Hypothalamus (tissue), 51 donors: Measurements from ENCODE around the gene NUP62.
A peak's percentile ranks its signal among the peaks of the same experiment; 100 is the strongest.
"Not testable (repeated sequence)": the region's sequence is repeated elsewhere in the genome, so short reads cannot be mapped to it uniquely, and the experiment has no call there.

Experiments
- DNase-seq, 51 donors: peaks; one replicate each; lab custom pipeline; 2025; lab: John Stamatoyannopoulos, UW

The NUP62 gene

DNA sequence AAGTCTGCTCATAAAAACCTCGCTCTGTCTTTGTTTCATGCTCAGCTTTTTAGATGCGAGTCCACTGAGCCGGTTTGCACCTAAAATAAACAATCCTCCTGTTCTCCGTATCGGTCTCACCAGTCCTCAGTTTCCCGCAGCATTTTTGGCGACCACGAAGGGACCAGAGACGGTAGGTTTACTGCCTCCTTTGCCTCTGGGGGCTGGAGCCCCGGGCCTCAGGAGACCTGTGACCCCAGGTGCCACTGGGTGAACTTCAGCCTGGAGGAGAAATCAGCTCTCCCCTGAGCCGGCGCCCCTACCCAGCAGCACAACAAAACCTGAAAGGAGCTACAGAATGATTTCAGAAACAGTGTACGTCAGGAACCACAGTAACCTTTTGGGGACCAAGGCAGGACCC lies 23.6 kb upstream of the NUP62 start:
- no peak for DNase-seq

DNA sequence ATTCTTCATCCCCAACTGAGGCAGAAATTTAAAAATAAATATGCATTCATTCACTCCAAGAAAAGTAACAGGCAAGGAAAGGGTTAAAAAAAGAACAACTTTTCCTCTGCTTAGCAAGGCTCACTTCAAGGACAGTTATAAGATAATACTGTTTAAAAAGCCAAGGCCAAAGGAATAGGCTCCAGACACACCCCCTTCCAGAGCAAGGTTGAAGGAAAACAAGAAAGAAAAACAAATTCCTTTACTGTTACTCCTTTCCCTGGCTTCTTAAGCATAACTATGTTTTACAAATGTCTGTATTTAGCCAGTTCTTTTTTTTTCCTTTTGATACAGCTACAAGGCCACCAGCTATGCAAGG lies 23.2 kb upstream of the NUP62 start:
- DNase-seq = no peak

DNA sequence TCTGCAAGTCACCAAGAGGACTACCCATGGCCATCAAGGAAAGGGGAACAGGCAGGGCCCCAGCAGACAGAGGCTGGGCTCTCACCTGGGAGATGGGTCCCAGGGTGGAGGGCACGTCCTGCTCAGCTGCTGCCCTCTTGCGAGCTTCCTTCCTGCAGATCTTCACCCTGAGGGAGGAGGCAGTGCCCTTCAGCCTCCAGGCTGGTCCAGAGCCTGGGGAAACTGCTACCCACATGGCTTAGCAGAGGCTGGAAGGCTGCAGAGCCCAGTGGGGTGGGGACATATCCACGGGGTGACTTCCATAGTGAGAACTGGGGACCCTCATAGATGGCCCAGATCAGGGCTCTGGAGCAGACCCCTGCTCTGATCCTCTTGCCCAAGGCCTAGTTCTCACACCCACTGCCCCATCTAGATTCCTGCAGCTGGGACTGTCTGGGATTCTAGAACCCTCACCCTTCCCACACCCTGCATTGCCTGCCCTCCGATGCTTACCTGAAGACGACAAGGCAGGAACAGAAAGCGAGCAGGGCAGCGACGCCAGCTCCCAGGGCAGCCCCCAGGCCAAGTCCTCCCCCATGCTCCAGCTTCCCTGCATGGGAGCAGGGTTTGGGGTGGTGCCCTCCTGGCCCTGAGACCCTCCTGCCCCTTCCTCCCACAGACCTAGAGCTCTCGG lies 22.6 kb upstream of the NUP62 start:
- DNase-seq = no peak

DNA sequence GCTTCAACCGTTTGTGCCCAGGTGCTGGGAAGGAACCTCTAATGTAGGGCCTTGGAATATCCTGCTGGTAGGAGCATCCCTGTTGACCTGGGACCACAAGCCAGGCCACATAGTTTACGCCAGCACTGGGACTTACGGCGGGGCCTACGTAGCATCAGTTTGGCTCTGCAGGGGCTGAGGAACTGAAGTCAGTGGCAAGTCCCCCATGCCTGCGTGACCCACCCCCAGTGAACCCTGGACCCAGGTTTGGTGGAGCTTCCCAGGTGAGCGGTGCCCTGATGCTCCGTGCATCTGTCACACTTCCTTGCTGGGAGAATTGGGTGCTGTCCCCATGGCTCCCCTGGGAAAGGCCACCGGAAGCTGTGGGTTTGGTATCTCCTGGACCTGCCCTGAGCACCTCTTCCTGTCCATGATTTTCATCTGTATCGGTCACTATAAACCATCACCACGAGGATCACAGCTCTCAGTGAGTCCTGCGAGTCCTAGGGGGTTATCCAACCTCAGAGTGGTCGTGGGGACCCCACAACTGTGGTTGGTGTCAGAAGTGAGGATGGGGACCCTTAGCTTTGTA lies 21.7 kb upstream of the NUP62 start:
- DNase-seq = no peak

DNA sequence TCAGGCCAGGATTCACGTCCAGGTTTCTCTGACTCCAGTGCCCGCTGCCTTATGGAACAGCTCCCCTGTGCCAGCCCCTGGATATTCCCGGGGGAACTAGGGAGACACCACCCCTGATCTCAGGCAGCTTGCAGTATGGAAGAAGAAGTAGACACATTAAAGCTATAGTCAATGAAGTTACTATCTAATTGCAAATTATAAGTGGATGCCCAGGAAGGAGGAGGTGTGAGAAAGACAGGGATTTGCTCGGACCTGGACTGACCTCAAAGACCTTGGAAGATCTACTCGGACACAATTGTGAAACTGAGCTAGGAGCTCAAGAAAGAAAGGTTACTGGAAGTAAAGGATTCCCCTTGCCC lies 21.3 kb upstream of the NUP62 start:
- DNase-seq = no peak

DNA sequence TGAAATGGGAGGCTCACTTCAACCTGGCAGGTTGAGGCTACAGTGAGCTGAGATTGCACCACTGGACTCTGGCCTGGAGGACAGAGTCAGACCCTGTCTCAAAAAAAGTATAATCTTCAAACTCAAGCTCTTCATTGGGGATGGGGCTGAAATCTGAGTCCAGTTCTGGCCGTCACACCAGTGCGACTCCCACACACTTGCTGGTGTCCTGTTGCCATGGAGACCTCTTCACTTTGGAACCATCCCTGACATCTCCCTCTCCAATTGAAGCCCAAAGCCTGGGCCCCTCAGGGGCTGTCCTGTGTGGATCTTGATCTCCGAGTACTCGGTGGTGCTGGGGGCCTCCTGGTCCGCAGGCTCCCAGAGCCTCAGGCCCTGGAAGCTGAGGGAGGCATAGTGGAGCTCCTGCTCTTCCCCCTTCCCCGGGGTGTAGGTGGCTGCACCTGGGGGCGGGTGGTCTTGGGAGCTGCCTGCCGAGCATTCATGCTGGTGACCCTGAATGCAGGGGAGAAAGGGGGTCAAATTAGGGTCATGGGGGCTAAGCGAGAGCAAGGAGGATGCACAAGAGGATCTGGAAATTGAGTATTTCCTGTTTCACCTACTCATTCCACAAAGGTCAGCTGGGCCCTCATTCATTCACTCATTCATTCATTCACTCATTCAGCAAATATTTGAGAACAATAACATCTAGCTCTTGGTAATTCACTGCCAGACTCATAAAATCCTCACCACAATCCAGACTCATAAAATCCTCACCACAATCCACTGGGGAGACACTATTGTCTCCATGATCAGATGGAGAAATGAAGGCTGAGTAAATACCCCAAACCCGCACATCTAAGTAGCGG lies 20.7 kb upstream of the NUP62 start:
- no peak for DNase-seq

DNA sequence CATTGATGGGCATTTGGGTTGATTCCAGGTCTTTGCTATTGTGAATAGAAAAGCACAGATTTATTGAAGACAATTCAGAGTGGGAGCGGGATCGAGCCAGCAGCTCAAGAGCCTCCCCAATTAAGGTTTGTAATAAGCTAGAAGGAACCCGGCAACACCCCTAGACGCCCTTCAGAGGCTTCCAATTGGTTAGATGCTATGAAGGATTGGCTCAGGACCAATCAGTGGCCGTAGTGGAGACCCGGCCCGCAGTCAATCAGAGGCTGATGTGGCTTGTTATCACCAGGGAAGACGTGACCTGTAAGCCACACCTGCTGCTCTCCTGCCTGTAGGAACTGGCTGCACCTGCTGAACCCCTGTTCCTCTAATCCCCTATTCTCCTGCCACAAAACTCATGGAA lies 17.1 kb upstream of the NUP62 start:
- DNase-seq = no peak

DNA sequence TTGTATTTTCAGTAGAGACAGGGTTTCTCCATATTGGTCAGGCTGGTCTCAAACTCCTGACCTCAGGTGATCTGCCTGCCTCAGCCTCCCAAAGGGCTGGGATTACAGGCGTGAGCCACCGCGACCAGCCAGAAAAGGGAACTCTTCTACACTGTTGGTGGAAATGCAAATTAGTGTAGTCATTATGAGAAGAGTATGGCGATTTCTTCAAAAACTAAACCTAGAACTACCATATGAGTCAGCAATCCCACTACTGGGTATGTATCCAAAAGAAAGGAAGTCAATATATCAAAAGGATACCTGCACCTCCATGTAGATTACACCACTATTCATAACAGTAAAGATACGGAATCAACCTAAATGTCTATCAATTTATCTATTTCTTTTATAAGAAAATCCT lies 15.3 kb upstream of the NUP62 start:
- not testable (repeated sequence) for DNase-seq

DNA sequence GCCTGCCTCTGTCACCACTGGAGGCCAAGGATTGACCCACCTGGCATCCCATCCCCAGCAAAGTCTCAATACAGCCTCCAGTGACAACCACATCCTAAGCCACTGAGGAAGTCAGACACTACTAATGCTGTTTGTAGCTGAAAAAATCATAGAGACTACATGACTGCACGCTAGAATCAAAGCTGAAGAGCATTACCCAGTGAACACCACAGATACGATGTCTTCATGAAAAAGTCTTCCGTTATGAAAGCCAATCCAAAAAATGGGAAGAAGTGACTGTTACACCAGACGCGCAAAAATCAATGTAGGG lies 11.1 kb upstream of the NUP62 start:
- DNase-seq = no peak

DNA sequence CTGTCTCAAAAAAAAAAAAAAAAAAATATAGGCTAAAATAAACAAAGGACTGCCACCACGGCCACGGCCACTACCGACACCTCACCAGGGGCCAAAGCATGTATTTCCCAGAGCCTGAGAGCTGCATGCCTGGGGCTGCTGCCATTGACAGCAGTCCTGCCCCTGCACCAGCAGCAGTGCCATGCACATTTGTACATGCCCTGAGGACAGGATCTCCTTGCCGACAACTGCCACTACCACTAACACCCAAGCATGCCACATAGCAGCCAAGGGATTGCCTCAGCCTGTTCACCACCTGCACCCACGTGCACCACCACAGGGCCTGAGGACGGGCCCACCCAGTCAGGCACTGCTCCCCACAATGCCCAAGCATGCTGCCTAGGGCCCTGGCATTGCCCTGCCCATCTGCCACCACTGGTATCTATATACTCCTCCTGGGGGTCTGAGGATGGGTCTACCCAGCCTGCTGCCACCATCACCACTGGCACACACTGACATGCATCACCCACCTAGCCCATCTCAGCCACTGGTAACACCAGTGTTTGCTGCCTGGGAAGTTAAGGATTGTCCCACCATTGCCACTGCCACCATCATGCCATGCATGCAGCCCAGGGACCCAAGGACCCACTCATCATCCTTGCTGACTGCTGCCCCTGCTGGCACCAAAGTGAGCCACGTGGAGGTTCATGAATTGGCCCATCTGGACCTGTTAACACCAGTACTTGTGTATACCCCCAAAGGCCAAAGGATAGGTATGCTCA lies 10.6 kb upstream of the NUP62 start:
- no peak for DNase-seq

DNA sequence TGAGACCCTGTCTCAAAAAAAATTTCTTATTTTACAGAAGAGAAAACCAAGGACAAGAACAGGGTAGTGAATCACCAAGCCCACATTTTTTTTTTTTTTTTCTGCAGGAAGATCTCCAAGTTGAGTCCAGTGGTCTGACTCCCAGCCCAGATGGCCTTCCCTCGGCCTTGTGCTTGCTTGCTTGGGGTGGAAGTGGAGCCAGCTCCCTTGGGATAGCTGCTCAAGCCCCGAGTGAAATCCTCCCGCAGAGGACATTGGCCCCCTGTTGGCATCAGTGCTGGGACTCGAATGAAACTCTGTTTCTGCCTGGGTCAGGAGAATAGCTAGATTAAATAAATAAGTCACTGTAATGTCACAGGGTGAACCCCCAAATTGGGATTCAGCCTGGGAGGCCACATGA lies 9.4 kb upstream of the NUP62 start:
- DNase-seq = no peak

DNA sequence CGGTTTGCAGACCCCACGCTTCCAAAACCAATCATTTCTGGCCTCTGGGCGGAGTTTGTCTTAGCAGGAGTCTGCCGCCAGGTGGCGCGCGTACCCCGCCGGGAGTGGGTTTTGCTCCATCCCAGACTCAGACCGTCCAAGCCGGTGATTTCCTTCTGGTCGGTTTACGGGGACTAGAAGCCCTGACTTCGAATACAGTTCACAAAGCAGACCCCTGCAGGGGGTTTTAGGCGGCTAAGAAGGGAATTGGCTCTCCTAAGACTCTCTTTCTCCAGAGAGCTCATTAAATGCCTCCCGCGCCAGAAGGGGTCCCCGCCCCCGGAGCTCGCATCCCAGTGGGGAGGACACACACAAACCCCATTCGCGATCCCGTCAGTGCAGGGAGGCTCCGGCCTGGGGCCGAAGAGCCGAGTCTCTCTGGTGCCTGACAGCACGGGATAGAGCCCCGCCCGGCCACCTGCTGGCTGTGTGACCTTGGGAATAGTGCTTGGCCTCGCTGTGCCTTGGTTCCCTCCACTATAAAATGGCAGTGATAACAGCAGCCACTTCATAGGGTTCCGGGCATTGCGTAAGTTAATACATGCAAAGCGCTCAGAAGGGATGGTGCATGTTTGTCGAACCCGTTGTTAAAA lies 8.6 kb upstream of the NUP62 start:
- DNase-seq = peak in 50 of 51 donors; percentile 8 to 81 (median 48)

DNA sequence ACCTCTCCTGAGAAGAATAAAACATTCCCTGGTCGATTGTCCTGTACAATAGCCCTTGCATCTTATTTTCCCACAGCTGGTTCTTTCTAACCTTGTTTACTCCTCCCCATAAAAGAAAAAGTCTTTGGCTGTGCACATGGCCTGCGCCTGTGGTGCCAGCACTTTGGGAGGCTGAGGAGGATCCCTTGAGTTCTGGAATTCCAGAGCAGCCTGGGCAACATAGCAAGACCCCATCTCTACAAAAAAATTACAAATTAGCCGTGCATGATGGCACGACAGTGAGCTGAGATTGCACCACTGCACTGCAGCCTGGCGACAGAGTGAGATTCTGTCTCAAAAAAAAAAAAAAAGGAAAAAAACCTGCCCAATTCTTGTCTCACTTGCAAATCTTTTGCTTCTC lies 7.2 kb upstream of the NUP62 start:
- DNase-seq = no peak

DNA sequence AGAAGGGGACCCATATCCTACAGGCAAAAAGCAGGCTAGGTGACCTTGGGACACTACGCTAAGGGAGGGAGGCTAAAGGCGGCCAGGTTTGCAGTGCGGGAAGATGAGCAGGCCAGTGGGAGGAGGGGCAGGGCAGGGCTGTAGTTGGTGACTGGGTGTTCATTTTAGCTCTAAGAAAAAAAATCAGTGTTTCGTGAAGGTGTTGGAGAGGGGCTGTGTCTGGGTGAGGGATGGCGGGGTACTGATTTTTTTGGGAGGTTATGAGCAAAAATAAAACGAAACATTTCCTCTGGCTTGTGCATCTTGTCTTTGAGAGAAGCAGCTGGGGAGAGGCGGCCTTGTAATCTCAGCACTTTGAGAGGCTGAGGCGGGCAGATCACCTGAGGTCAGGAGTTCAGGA lies 4.3 kb upstream of the NUP62 start:
- DNase-seq = no peak

DNA sequence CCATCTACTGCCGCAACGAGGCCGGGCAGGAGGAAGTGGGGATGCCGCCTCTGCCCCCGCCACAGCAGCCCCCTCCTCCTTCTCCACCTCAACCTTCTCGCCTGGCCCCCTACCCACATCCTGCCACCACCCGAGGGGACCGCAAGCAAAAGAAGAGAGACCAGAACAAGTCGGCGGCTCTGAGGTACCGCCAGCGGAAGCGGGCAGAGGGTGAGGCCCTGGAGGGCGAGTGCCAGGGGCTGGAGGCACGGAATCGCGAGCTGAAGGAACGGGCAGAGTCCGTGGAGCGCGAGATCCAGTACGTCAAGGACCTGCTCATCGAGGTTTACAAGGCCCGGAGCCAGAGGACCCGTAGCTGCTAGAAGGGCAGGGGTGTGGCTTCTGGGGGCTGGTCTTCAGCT lies 3.4 kb upstream of the NUP62 start:
- no peak for DNase-seq

DNA sequence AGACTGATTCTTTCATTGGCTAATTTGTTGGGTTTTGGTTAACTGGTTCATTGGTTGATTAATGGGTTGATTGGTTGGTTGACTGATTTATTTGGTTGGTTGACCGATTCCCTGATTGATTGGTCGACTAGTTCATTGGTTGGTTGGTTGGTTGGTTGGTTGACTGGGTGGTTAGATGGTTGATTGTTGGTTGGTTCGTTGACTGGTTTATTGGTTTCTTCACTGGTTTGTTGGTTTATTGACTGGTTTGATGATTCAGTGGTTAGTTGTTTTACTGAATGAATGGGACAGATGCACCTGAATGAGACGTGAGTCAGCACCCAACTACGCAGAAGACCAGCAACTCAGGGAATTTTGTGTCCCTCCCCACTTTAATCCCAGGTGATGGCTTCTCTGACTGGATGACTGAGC lies 2.7 kb upstream of the NUP62 start:
- DNase-seq = no peak

DNA sequence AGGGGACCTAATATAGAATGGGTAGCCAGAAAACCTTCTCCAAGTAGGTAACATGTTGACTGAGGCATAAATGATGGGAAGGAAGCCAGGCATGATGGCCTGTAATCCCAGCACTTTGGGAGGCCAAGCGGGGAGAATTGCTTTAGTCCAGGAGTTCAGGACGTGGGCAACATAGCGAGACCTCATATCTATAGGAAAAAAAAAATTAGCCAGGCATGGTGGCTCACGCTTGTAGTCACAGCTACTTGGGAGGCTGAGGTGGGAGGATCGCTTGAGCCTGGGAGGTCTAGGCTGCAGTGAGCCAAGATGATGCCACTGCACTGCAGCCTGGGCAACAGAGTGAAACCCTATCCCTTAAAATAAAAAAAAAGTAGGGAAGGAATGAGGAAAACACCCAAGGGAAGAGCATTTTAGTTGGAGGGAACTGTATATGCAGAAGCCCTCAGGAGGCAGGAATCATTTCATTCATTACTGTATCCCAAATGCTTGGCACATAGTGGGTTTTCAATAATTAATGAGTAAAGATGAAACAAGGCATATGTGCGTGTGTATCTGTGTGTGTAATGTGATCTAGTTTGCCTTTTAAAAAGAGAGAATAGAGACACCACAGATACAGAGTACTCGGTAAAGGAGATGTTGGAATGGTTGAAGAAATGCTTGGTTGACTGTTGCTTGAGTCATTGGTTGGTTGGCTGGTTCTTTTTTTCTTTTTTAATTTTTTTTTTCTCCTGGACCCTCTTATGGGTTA lies 2.2 kb upstream of the NUP62 start:
- DNase-seq = no peak

DNA sequence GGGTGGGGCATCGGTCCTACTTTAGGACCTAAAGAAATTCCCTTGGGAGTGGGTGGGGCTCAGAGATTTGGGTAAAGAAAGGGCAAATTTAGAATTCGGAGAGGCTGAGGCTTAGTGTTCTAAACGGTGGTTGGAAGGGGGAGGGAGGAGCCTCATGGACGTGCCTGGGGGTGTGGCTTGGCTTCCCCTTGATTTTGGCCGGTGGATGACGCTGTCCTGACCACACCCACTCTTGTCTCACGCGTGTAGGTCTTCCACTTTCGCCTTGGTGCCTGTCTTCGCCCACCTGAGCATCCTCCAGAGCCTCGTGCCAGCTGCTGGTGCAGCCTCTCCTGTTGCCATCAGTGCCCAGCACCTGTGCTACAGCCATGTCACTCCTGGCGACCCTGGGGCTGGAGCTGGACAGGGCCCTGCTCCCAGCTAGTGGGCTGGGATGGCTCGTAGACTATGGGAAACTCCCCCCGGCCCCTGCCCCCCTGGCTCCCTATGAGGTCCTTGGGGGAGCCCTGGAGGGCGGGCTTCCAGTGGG lies 1.2 kb upstream of the NUP62 start:
- DNase-seq = peak in 1 of 51 donors; percentile 19

DNA sequence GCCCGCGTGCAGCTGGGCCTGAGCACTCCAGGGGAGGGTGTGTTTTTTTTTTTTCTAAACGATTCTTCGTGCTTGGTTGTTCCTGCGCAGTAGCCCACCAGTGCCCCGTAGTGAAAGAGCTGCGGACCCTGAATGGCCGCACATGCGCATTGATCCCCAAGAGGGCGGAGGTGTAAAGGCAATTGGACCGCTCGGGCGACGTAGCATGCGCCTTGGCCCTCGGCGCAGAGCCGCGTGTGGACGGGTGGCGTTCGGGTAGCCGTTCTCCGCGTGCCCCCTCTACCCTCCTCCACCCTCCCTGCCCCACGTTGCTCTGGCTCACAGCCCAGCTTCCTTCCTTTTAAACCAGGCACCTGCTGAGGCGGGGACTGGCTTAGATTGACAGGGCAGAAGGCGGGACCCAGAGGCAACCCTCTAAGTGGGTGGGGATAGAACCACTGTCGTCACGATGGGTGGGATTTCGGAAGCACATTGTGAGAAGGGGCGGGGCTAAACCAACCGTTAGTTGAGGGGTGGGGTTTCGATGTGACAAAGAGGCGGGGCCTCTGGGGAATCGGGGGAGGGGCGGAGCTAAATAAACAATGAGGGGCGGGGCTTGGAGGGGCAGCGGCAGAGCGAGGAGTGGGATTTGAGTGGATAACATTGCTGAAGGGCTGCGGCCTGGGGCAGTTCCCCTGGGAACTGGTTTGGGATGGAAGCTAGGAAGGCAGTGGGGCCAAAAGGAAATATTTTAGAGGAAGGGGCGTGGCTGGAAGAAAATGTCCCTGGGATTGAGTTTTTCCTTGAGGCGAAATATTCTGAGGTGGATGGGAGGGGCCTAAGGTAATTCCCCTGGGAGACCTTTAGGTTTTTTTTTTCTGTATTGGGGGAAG lies 543 bp upstream of the NUP62 start:
- DNase-seq = peak; percentile 67 to 97 (median 91)
